GM23248 (cell line): ENCODE results near the gene UBE3D.

Experiments
- EZH2 ChIP-seq: fragments of 200-600 bp; sonication (generic); IDR thresholded peaks from 2 replicates; pipeline ENCODE4 v1.6.1; 2018; ENCODE audit warnings: antibody characterized with exemption, mild to moderate bottlenecking; ENCODE audit not compliant: insufficient read depth, poor library complexity, severe bottlenecking
- EZH2phosphoT487 ChIP-seq: fragments of 200-600 bp; sonication (generic); IDR thresholded peaks from 2 replicates; pipeline ENCODE4 v1.6.1; 2018; ENCODE audit warnings: antibody characterized with exemption, moderate library complexity, mild to moderate bottlenecking, low read depth; ENCODE audit not compliant: insufficient read depth

DNA sequence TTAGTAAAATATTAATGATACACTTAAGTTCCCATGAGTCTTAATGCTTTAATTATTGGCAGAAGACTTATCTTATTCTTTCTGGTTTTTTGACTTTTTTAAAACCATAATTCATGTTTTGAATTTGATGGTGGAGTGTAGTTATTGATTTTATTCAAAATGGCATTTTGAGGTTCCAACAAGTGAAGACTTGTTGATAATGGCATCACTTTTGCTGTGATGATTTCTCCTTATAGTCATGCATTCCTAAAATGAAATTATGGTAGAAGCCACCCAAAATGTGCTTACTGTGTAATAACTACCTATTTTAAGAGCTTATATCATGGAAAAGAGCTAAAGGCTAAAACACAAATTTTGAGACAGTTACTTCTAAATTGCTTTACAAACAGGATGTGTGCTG, 4.0 kb upstream of the UBE3D start:
- TF ChIP-seq EZH2 (no peak), EZH2phosphoT487 (no peak)
